ENCODE results near the gene ALDH16A1.

GRCh38 chr19:49407079-49407478 is 45.9 kb upstream of the ALDH16A1 start:
- TF ChIP-seq EZH2 (IDR thresholded peaks at IDR 0.05; ENCODE audit: low read depth) (no peak), CTCF (conservative IDR thresholded peaks at IDR 0.05) (no peak)
